ENCODE measurements around the gene PEPD. TPM values are rescaled to one million over a fixed set of nuclear protein-coding genes. Genes with fewer than 3 reads are reported as not detected.

The PEPD gene
- total RNA-seq, 1 donor from 2014 or later = 30.0 TPM

DNA sequence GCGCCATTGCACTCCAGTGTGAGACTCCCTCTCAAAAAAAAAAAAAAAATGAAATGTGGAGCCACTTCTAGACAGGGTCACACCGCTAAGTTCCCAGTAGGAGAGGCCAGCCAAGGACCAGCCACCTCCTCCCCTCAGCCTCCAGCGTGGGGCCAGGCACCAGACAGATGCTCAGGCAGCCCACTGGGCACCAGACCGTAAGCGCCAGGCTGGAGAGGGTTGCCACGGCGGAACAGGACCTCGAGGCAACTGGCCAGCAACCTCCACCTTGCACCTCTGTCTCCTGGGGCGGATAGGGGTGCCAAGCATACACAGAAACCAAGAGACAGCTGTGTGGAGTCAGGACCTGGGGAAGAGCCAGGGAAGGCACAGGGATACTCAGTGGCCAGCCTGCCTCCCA is 3.7 kb downstream of the PEPD start:
- H3K36me3 ChIP-seq = no peaks in the 10 kb centered on the region
- DNase-seq = no peak

GRCh38 chr19:33515921-33516320 is 5.7 kb downstream of the PEPD start:
- Histone ChIP-seq H3K27me3 (ENCODE audit: low read depth) (no peaks in the 10 kb centered on the region), H3K9me3 (replicated peaks) (no peaks in the 10 kb centered on the region), H3K4me1 (peaks cover 12% of the 10 kb centered on the region), H3K36me3 (peaks cover 7% of the 10 kb centered on the region), H3K27ac (replicated peaks) (no peak overlapping the region), H3K4me3 (no peak overlapping the region)
- intact Hi-C loops (cut with micrococcal nuclease) = no loop called here
- DNase-seq = no peak
- no peak for TF ChIP-seq CTCF (IDR thresholded peaks at IDR 0.05; ENCODE audit: borderline replicate concordance)

More for the DNA sequence above, 3.7 kb downstream of the PEPD start:
- Histone ChIP-seq H3K4me1 (peaks cover 27% of the 10 kb centered on the region), H3K9me3 (replicated peaks) (no peaks in the 10 kb centered on the region), H3K4me3 (no peak overlapping the region), H3K27ac (replicated peaks) (no peak overlapping the region), H3K27me3 (ENCODE audit: low read depth) (no peaks in the 10 kb centered on the region)
- intact Hi-C loops (cut with micrococcal nuclease) = no loop called here
- no peak for TF ChIP-seq CTCF (IDR thresholded peaks at IDR 0.05; ENCODE audit: borderline replicate concordance)

DNA sequence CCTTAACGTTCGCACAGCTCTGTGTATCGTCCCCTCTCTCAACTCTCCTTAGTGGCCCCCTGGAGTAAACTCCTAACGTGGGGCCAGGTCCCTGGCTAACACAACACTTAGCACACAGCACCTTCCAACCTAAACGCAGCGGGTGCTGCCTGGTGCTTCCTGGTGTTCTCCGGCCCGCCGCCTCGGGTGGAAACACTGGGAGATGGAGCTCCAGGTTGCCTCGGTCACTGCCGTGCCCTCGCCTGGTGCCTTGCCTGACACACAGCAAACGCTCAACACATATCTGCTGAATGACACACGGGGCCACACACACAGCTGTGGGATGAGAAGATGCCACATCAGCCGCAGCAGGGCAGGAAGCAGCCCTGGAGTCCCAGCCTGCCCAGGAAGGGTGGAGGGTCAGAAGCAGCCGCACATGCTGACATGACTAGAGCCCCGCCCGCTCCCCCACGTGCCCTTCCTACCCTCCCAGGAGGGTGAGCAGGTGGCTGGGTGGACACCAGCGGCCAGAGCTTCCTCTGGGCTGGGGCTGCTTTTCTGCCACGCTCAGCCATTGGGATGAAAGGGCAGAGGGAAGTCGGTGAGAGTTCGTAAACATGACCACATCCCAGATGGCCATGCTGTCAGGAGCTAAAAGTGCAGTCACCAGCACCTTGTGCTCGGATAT is 6.6 kb downstream of the PEPD start:
- peak; percentile 39 for DNase-seq
- H3K36me3 ChIP-seq = peaks cover 11% of the 10 kb centered on the region
- TF ChIP-seq CTCF (IDR thresholded peaks at IDR 0.05; ENCODE audit: borderline replicate concordance) = no peak
- H3K27me3 ChIP-seq (ENCODE audit: low read depth) = no peaks in the 10 kb centered on the region
- no peak overlapping the region for H3K27ac ChIP-seq (replicated peaks)
- H3K4me1 ChIP-seq = peaks cover 4% of the 10 kb centered on the region
- H3K9me3 ChIP-seq (replicated peaks) = no peaks in the 10 kb centered on the region
- intact Hi-C loops (cut with micrococcal nuclease) = no loop called here
- H3K4me3 ChIP-seq = no peak overlapping the region

GRCh38 chr19:33513424-33513823 is 8.2 kb downstream of the PEPD start:
- no peak overlapping the region for H3K4me3 ChIP-seq
- peaks cover 18% of the 10 kb centered on the region for H3K36me3 ChIP-seq
- no peak for DNase-seq
- H3K27me3 ChIP-seq (ENCODE audit: low read depth) = no peaks in the 10 kb centered on the region
- intact Hi-C loops (cut with micrococcal nuclease) = no loop called here
- H3K4me1 ChIP-seq = peaks cover 18% of the 10 kb centered on the region
- TF ChIP-seq CTCF (IDR thresholded peaks at IDR 0.05; ENCODE audit: borderline replicate concordance) = no peak
- no peak overlapping the region for H3K27ac ChIP-seq (replicated peaks)
- H3K9me3 ChIP-seq (replicated peaks) = no peaks in the 10 kb centered on the region

GRCh38 chr19:33512580-33513137 is 8.9 kb downstream of the PEPD start:
- Histone ChIP-seq H3K36me3 (peaks cover 18% of the 10 kb centered on the region), H3K9me3 (replicated peaks) (no peaks in the 10 kb centered on the region), H3K27ac (replicated peaks) (no peak overlapping the region), H3K27me3 (ENCODE audit: low read depth) (no peaks in the 10 kb centered on the region), H3K4me1 (peaks cover 26% of the 10 kb centered on the region), H3K4me3 (no peak overlapping the region)
- DNase-seq = no peak
- intact Hi-C loops (cut with micrococcal nuclease) = no loop called here
- no peak for TF ChIP-seq CTCF (IDR thresholded peaks at IDR 0.05; ENCODE audit: borderline replicate concordance)

Data from left ventricle myocardium inferior (tissue), 1 donor.